ENCODE data around the gene C3orf20.

The C3orf20 gene

GRCh38 chr3:14764331-14765059 is 89.6 kb downstream of the C3orf20 start:
- TF ChIP-seq MAX (IDR thresholded peaks at IDR 0.05; ENCODE audit: low read depth, low read length) (no peak), MYC (IDR thresholded peaks at IDR 0.05; ENCODE audit: low read depth, low read length) (no peak), CTCF (IDR thresholded peaks at IDR 0.05; ENCODE audit: low read depth, low read length) (no peak), POLR2A (IDR thresholded peaks at IDR 0.05; ENCODE audit: extremely low read depth, insufficient read length) (no peak)
- H3K4me3 ChIP-seq (ENCODE audit: low read depth, low read length), result no peak overlapping the region
- no peak for DNase-seq (ENCODE audit: low read depth)

- H3K4me3 ChIP-seq (ENCODE audit: low read depth, low read length), result no peak overlapping the region
- DNase-seq (ENCODE audit: low read depth), result no peak
- TF ChIP-seq MYC (IDR thresholded peaks at IDR 0.05; ENCODE audit: low read depth, low read length), result no peak
- TF ChIP-seq POLR2A (IDR thresholded peaks at IDR 0.05; ENCODE audit: extremely low read depth, insufficient read length), result no peak
- no peak for TF ChIP-seq CTCF (IDR thresholded peaks at IDR 0.05; ENCODE audit: low read depth, low read length)
- TF ChIP-seq MAX (IDR thresholded peaks at IDR 0.05; ENCODE audit: low read depth, low read length), result no peak
Observed at GRCh38 chr3:14765060-14765400, 90.1 kb downstream of the C3orf20 start.

GRCh38 chr3:14765576-14766427 is 90.9 kb downstream of the C3orf20 start:
- no peak for TF ChIP-seq POLR2A (IDR thresholded peaks at IDR 0.05; ENCODE audit: extremely low read depth, insufficient read length)
- no peak for TF ChIP-seq CTCF (IDR thresholded peaks at IDR 0.05; ENCODE audit: low read depth, low read length)
- no peak for TF ChIP-seq MAX (IDR thresholded peaks at IDR 0.05; ENCODE audit: low read depth, low read length)
- TF ChIP-seq MYC (IDR thresholded peaks at IDR 0.05; ENCODE audit: low read depth, low read length), result no peak
- no peak overlapping the region for H3K4me3 ChIP-seq (ENCODE audit: low read depth, low read length)
- no peak for DNase-seq (ENCODE audit: low read depth)

- no peak for TF ChIP-seq MAX (IDR thresholded peaks at IDR 0.05; ENCODE audit: low read depth, low read length)
- no peak for TF ChIP-seq POLR2A (IDR thresholded peaks at IDR 0.05; ENCODE audit: extremely low read depth, insufficient read length)
- no peak for TF ChIP-seq MYC (IDR thresholded peaks at IDR 0.05; ENCODE audit: low read depth, low read length)
- TF ChIP-seq CTCF (IDR thresholded peaks at IDR 0.05; ENCODE audit: low read depth, low read length), result no peak
- no peak for DNase-seq (ENCODE audit: low read depth)
- no peak overlapping the region for H3K4me3 ChIP-seq (ENCODE audit: low read depth, low read length)
Observed at GRCh38 chr3:14766428-14767244, 91.7 kb downstream of the C3orf20 start.

GRCh38 chr3:14767245-14768051 is 92.5 kb downstream of the C3orf20 start:
- TF ChIP-seq POLR2A (IDR thresholded peaks at IDR 0.05; ENCODE audit: extremely low read depth, insufficient read length) (no peak), MYC (IDR thresholded peaks at IDR 0.05; ENCODE audit: low read depth, low read length) (no peak), CTCF (IDR thresholded peaks at IDR 0.05; ENCODE audit: low read depth, low read length) (no peak), MAX (IDR thresholded peaks at IDR 0.05; ENCODE audit: low read depth, low read length) (no peak)
- no peak for DNase-seq (ENCODE audit: low read depth)
- no peak overlapping the region for H3K4me3 ChIP-seq (ENCODE audit: low read depth, low read length)
